MCF 10A (cell line): ENCODE results near the gene NPB. TPM values are rescaled to one million over a fixed set of nuclear protein-coding genes. Genes with fewer than 3 reads are reported as not detected.

ENCODE experiments used
- BruUV-seq: library from RNA; stranded (reverse); fragments of 400-500 nt; replicated peaks from 2 replicates; lab custom pipeline; 2021; lab: Mats Ljungman, UMichigan
- CTCF ChIA-PET: fragments of 300-600 bp; sonication (Branson Sonifier 250); formaldehyde crosslinking; extraction: SDS; loops from one replicate; lab custom pipeline; 2021; ENCODE audit warnings: antibody characterized with exemption, inconsistent platforms; lab: Yijun Ruan, JAX
- POLR2A ChIA-PET: fragments of 300-600, 350-650 bp; sonication (Branson Sonifier 250); formaldehyde crosslinking; extraction: SDS; loops from one replicate; lab custom pipeline; 2020; ENCODE audit warnings: antibody characterized with exemption, inconsistent platforms; lab: Yijun Ruan, JAX
- DNase-seq: peaks from one replicate; pipeline ENCODE4 v3.0.0-alpha.2; 2018; ENCODE audit not compliant: unreplicated experiment
- H3K27ac Mint-ChIP-seq: one replicate; pipeline ENCODE4 v1.8.0; 2022; ENCODE audit warnings: mild to moderate bottlenecking, low read depth, mixed read lengths; ENCODE audit not compliant: unreplicated experiment
- H3K27me3 Mint-ChIP-seq: one replicate; pipeline ENCODE4 v1.8.0; 2022; ENCODE audit warnings: mixed read lengths; ENCODE audit not compliant: insufficient read depth, unreplicated experiment
- H3K36me3 Mint-ChIP-seq: one replicate; pipeline ENCODE4 v1.8.0; 2022; ENCODE audit warnings: mild to moderate bottlenecking, moderate library complexity, mixed read lengths; ENCODE audit not compliant: insufficient read depth, unreplicated experiment
- H3K4me1 Mint-ChIP-seq: one replicate; pipeline ENCODE4 v1.8.0; 2022; ENCODE audit warnings: mixed read lengths; ENCODE audit not compliant: insufficient read depth, unreplicated experiment
- H3K4me3 Mint-ChIP-seq: one replicate; pipeline ENCODE4 v1.8.0; 2022; ENCODE audit warnings: mild to moderate bottlenecking, moderate library complexity, mixed read lengths; ENCODE audit not compliant: unreplicated experiment
- H3K9me3 Mint-ChIP-seq: one replicate; pipeline ENCODE4 v1.8.0; 2022; ENCODE audit warnings: mixed read lengths; ENCODE audit not compliant: unreplicated experiment
- intact Hi-C: fragments of 100-400 bp; cut with micrococcal nuclease; formaldehyde crosslinking; loops from 2 replicates; pipeline ENCODE4 v1.14.1; 2022
- total RNA-seq: library from RNA; stranded (reverse); gene quantifications from 2 replicates; pipeline ENCODE4 v1.2.3, GENCODE V29; 2022
- TF ChIP-seq, protein P1 (sequence below): fragments of 200-600 bp; IDR thresholded peaks from one replicate; pipeline ENCODE4 v1.8.0; 2022; ENCODE audit warnings: antibody characterized with exemption, mild to moderate bottlenecking; ENCODE audit not compliant: unreplicated experiment

NPB gene
- total RNA-seq, 1 experiment from 2014 or later: 0.28 TPM

DNA sequence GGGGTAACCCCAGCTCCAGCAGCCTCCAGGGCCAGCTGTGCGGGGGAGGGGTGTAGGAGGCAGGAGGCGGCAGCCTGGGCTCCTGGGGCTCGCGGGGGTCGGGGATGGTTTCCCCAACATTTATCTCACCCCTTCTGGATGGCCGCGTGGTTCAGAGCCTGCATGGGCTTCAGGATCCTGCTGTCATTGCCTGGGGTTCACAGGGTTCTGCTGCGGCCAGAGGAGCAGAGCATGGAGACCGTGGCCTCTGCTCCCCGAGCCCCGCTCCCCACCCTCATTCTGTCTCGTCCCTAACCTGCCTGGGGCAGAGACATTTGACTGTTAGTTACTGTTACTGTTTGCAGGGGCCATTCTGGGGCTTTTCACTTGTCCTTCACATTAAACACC is 40.1 kb downstream of the NPB start:
- TF ChIP-seq, protein P1, sequence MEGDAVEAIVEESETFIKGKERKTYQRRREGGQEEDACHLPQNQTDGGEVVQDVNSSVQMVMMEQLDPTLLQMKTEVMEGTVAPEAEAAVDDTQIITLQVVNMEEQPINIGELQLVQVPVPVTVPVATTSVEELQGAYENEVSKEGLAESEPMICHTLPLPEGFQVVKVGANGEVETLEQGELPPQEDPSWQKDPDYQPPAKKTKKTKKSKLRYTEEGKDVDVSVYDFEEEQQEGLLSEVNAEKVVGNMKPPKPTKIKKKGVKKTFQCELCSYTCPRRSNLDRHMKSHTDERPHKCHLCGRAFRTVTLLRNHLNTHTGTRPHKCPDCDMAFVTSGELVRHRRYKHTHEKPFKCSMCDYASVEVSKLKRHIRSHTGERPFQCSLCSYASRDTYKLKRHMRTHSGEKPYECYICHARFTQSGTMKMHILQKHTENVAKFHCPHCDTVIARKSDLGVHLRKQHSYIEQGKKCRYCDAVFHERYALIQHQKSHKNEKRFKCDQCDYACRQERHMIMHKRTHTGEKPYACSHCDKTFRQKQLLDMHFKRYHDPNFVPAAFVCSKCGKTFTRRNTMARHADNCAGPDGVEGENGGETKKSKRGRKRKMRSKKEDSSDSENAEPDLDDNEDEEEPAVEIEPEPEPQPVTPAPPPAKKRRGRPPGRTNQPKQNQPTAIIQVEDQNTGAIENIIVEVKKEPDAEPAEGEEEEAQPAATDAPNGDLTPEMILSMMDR: no peak
- CTCF ChIA-PET: interaction anchor here (0.6 to 1.0 kb wide), 2 partner anchors 15 to 40 kb away, joined by 3 to 4 read pairs; partner anchors contain the start of gene MAFG
- no peaks in the 10 kb centered on the region for H3K4me1 Mint-ChIP-seq
- no TSS peak for BruUV-seq
- H3K4me3 Mint-ChIP-seq: no peak overlapping the region
- intact Hi-C loops: no loop called here
- no peaks in the 10 kb centered on the region for H3K36me3 Mint-ChIP-seq
- POLR2A ChIA-PET: interaction anchor here (0.7 kb wide), 1 partner anchor 222 kb away, joined by 3 read pairs; no protein-coding TSS in a partner anchor
- DNase-seq: no peak
- H3K9me3 Mint-ChIP-seq: no peaks in the 10 kb centered on the region
- no peak overlapping the region for H3K27ac Mint-ChIP-seq
- H3K27me3 Mint-ChIP-seq: no peaks in the 10 kb centered on the region

DNA sequence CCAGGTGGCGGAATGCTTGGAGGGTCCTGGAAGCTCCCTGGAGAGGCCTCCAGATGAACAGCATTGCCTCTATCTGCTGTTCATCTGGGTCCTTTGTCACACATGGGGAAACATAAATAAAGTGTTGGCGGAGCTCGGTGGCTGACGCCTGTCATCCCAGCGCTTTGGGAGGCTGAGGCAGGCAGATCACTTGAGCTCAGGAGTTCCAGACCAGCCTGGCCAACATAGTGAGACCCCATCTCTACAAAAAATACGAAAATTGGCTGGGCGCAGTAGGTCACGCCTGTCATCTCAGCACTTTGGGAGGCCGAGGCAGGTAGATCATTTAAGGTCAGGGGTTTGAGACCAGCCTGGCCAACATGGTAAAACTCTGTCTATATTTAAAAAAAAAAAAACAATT is 42.8 kb downstream of the NPB start:
- Mint-ChIP-seq H3K4me1 (no peaks in the 10 kb centered on the region), H3K36me3 (no peaks in the 10 kb centered on the region), H3K4me3 (no peak overlapping the region), H3K27me3 (no peaks in the 10 kb centered on the region), H3K9me3 (no peaks in the 10 kb centered on the region), H3K27ac (no peak overlapping the region)
- DNase-seq: no peak
- intact Hi-C loops: no loop called here
- ChIA-PET POLR2A (interaction anchor here (0.6 to 0.7 kb wide), 2 partner anchors 60 to 154 kb away, joined by 3 read pairs; no protein-coding TSS in a partner anchor), CTCF (interaction anchor here (0.7 to 0.8 kb wide), 2 partner anchors 14 to 580 kb away, joined by 3 to 4 read pairs; no protein-coding TSS in a partner anchor)
- TF ChIP-seq, protein P1: no peak
- no TSS peak for BruUV-seq

DNA sequence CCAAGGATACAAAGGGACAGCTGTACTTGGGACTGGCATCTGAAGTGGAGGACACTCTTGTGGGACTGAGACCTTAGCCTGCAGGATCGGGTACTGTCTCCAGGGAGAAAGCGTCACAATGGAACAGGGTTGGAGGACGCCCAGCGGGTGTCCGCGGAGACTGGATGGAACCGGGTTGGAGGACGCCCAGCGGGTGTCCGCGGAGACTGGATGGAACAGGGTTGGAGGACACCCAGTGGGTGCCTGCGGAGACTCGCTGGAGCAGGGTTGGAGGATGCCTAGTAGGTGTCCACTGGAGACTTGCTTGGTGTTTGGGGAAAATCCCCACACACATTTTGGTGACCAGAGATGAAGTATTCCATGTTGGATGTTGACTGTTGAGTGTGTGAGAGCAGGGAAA is 45.2 kb downstream of the NPB start, which contains the start of gene MYADML2:
Gene MYADML2 (minus strand): TSS at position 45 of the 400 bp plus-strand sequence. CDS start 5,492 bp downstream, outside the sequence.
- Mint-ChIP-seq H3K4me1 (no peaks in the 10 kb centered on the region), H3K4me3 (no peak within 1 kb of the TSS), H3K27me3 (no peaks in the 10 kb centered on the region), H3K9me3 (no peaks in the 10 kb centered on the region), H3K36me3 (no peaks in the 10 kb centered on the region), H3K27ac (no peak within 1 kb of the TSS)
- CTCF ChIA-PET: interaction anchor here (0.7 kb wide), 1 partner anchor 226 kb away, joined by 4 read pairs; no protein-coding TSS in a partner anchor
- intact Hi-C loops: no loop called here
- BruUV-seq: no TSS peak
- POLR2A ChIA-PET: no interaction called here
- TF ChIP-seq, protein P1: no peak
- no peak for DNase-seq

DNA sequence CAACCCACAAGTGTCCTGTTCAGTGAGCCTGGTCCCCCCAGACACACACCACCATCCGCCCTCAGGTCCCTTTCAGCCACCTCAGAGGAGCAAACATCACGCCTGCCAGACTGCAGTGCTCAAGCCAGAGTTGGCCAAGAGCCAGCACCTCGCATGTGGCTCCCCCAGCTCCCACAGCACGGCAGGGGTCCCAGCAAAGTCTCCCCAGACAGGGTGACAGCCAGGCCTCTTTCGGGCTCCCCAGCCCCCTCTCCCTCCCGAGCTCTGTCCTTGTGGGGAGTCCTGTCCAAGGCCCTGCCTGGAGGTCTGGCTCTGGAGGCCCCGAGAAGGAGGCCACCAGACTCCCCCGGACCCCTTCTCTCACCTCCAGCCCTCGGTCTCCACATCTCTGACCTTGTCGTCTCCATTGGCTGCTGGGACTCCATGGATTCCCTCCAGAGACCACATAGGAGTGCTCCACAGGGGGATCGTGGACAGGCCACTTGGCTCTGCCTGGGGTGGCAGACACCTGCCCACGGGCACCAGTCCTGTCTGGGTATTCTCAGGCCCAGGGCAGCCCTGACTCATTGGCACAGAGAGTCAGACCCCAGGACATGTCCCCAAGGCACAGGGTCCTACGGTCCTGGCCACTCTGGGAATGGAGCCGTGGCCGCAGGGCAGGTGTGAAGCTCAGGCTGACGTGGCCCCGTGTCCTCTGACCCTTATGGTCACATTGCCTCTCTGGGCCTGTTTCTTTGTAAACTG is 46.8 kb downstream of the NPB start:
- H3K9me3 Mint-ChIP-seq: no peaks in the 10 kb centered on the region
- TF ChIP-seq, protein P1: no peak
- ChIA-PET CTCF (interaction anchor here (0.6 to 2.4 kb wide), 2 partner anchors 11 to 71 kb away, joined by 3 to 17 read pairs; no protein-coding TSS in a partner anchor), POLR2A (interaction anchor here (0.5 kb wide), 1 partner anchor 9 kb away, joined by 3 read pairs; no protein-coding TSS in a partner anchor)
- no peak for DNase-seq
- H3K4me3 Mint-ChIP-seq: no peak overlapping the region
- no peaks in the 10 kb centered on the region for H3K27me3 Mint-ChIP-seq
- no TSS peak for BruUV-seq
- intact Hi-C loops: no loop called here
- no peaks in the 10 kb centered on the region for H3K36me3 Mint-ChIP-seq
- H3K27ac Mint-ChIP-seq: no peak overlapping the region
- H3K4me1 Mint-ChIP-seq: no peaks in the 10 kb centered on the region
